ENCODE results near the gene HOXA2. TPM values are rescaled to one million over a fixed set of nuclear protein-coding genes. Genes with fewer than 3 reads are reported as not detected.

Gene HOXA2
- total RNA-seq, 1 donor from 2014 or later = not detected

GRCh38 chr7:27096768-27097514 is 5.5 kb downstream of the HOXA2 start:
- Mint-ChIP-seq H3K4me3 (ENCODE audit: unreplicated experiment) (peak overlapping the region; percentile 92), H3K9me3 (ENCODE audit: unreplicated experiment) (peaks cover 28% of the 10 kb centered on the region), H3K27me3 (ENCODE audit: unreplicated experiment) (peaks cover 58% of the 10 kb centered on the region), H3K27ac (ENCODE audit: unreplicated experiment) (no peak overlapping the region), H3K36me3 (ENCODE audit: unreplicated experiment) (peaks cover 4% of the 10 kb centered on the region), H3K4me1 (ENCODE audit: low read depth, unreplicated experiment) (peaks cover 16% of the 10 kb centered on the region)
- TF ChIP-seq CTCF (IDR thresholded peaks at IDR 0.05; ENCODE audit: partially characterized antibody, unreplicated experiment) = no peak
- no peak for DNase-seq

- H3K27ac Mint-ChIP-seq (ENCODE audit: unreplicated experiment) = no peak within 1 kb of the TSS
- H3K4me3 Mint-ChIP-seq (ENCODE audit: unreplicated experiment) = peak within 1 kb of the TSS; percentile 92
- H3K4me1 Mint-ChIP-seq (ENCODE audit: low read depth, unreplicated experiment) = peaks cover 20% of the 10 kb centered on the region
- H3K9me3 Mint-ChIP-seq (ENCODE audit: unreplicated experiment) = peaks cover 23% of the 10 kb centered on the region
- peaks cover 54% of the 10 kb centered on the region for H3K27me3 Mint-ChIP-seq (ENCODE audit: unreplicated experiment)
- no peak for TF ChIP-seq CTCF (IDR thresholded peaks at IDR 0.05; ENCODE audit: partially characterized antibody, unreplicated experiment)
- H3K36me3 Mint-ChIP-seq (ENCODE audit: unreplicated experiment) = peaks cover 4% of the 10 kb centered on the region
- peak; percentile 69 for DNase-seq
Measured at GRCh38 chr7:27095897-27096767, 6.4 kb downstream of the HOXA2 start, which contains the start of gene HOXA1. Gene HOXA1 (minus strand): TSS chr7:27096000. CDS start chr7:27095912, 88 bp downstream.

- Mint-ChIP-seq H3K4me3 (ENCODE audit: unreplicated experiment) (peak overlapping the region; percentile 92), H3K27ac (ENCODE audit: unreplicated experiment) (no peak overlapping the region), H3K9me3 (ENCODE audit: unreplicated experiment) (peaks cover 19% of the 10 kb centered on the region), H3K4me1 (ENCODE audit: low read depth, unreplicated experiment) (peaks cover 26% of the 10 kb centered on the region), H3K27me3 (ENCODE audit: unreplicated experiment) (peaks cover 51% of the 10 kb centered on the region), H3K36me3 (ENCODE audit: unreplicated experiment) (peaks cover 4% of the 10 kb centered on the region)
- TF ChIP-seq CTCF (IDR thresholded peaks at IDR 0.05; ENCODE audit: partially characterized antibody, unreplicated experiment) = no peak
- DNase-seq = no peak
Measured at GRCh38 chr7:27095050-27095896, 7.2 kb downstream of the HOXA2 start.

- no peak overlapping the region for H3K27ac Mint-ChIP-seq (ENCODE audit: unreplicated experiment)
- peaks cover 1% of the 10 kb centered on the region for H3K36me3 Mint-ChIP-seq (ENCODE audit: unreplicated experiment)
- TF ChIP-seq CTCF (IDR thresholded peaks at IDR 0.05; ENCODE audit: partially characterized antibody, unreplicated experiment) = no peak
- H3K27me3 Mint-ChIP-seq (ENCODE audit: unreplicated experiment) = peaks cover 45% of the 10 kb centered on the region
- H3K4me3 Mint-ChIP-seq (ENCODE audit: unreplicated experiment) = peak overlapping the region; percentile 92
- DNase-seq = no peak
- peaks cover 31% of the 10 kb centered on the region for H3K4me1 Mint-ChIP-seq (ENCODE audit: low read depth, unreplicated experiment)
- H3K9me3 Mint-ChIP-seq (ENCODE audit: unreplicated experiment) = peaks cover 15% of the 10 kb centered on the region
Measured at GRCh38 chr7:27094304-27095049, 8.0 kb downstream of the HOXA2 start.

Data from glutamatergic neuron (in vitro differentiated cells).